Measurements from ENCODE around the gene BAZ1B. TPM values are rescaled to one million over a fixed set of nuclear protein-coding genes. Genes with fewer than 3 reads are reported as not detected.

BAZ1B gene
- total RNA-seq, 1 donor from 2014 or later: 80.7 TPM

GRCh38 chr7:73397521-73398281, 124.4 kb downstream of the BAZ1B start:
- no peak for TF ChIP-seq CTCF (IDR thresholded peaks at IDR 0.05)
- Mint-ChIP-seq H3K4me1 (ENCODE audit: unreplicated experiment) (no peaks in the 10 kb centered on the region), H3K9me3 (ENCODE audit: unreplicated experiment) (no peaks in the 10 kb centered on the region), H3K4me3 (ENCODE audit: unreplicated experiment) (no peak overlapping the region), H3K36me3 (ENCODE audit: unreplicated experiment) (no peaks in the 10 kb centered on the region), H3K27ac (ENCODE audit: unreplicated experiment) (no peak overlapping the region), H3K27me3 (ENCODE audit: unreplicated experiment) (peaks cover 10% of the 10 kb centered on the region)
- DNase-seq (ENCODE audit: extremely low spot score, unreplicated experiment): no peak

- H3K4me3 Mint-ChIP-seq (ENCODE audit: unreplicated experiment): no peak overlapping the region
- DNase-seq (ENCODE audit: extremely low spot score, unreplicated experiment): no peak
- peaks cover 15% of the 10 kb centered on the region for H3K27me3 Mint-ChIP-seq (ENCODE audit: unreplicated experiment)
- H3K36me3 Mint-ChIP-seq (ENCODE audit: unreplicated experiment): no peaks in the 10 kb centered on the region
- H3K9me3 Mint-ChIP-seq (ENCODE audit: unreplicated experiment): no peaks in the 10 kb centered on the region
- TF ChIP-seq CTCF (IDR thresholded peaks at IDR 0.05): no peak
- no peaks in the 10 kb centered on the region for H3K4me1 Mint-ChIP-seq (ENCODE audit: unreplicated experiment)
- H3K27ac Mint-ChIP-seq (ENCODE audit: unreplicated experiment): no peak overlapping the region
These were observed 126.3 kb downstream of the BAZ1B start for GRCh38 chr7:73395538-73396503.

GRCh38 chr7:73394422-73394821, 127.7 kb downstream of the BAZ1B start:
- Mint-ChIP-seq H3K4me3 (ENCODE audit: unreplicated experiment) (no peak overlapping the region), H3K36me3 (ENCODE audit: unreplicated experiment) (no peaks in the 10 kb centered on the region), H3K4me1 (ENCODE audit: unreplicated experiment) (no peaks in the 10 kb centered on the region), H3K27ac (ENCODE audit: unreplicated experiment) (no peak overlapping the region), H3K27me3 (ENCODE audit: unreplicated experiment) (peaks cover 16% of the 10 kb centered on the region), H3K9me3 (ENCODE audit: unreplicated experiment) (no peaks in the 10 kb centered on the region)
- TF ChIP-seq CTCF (IDR thresholded peaks at IDR 0.05): no peak
- DNase-seq (ENCODE audit: extremely low spot score, unreplicated experiment): no peak

- peaks cover 16% of the 10 kb centered on the region for H3K9me3 Mint-ChIP-seq (ENCODE audit: unreplicated experiment)
- peaks cover 11% of the 10 kb centered on the region for H3K36me3 Mint-ChIP-seq (ENCODE audit: unreplicated experiment)
- H3K27me3 Mint-ChIP-seq (ENCODE audit: unreplicated experiment): peaks cover 16% of the 10 kb centered on the region
- no peak for TF ChIP-seq CTCF (IDR thresholded peaks at IDR 0.05)
- no peak overlapping the region for H3K27ac Mint-ChIP-seq (ENCODE audit: unreplicated experiment)
- H3K4me1 Mint-ChIP-seq (ENCODE audit: unreplicated experiment): no peaks in the 10 kb centered on the region
- no peak overlapping the region for H3K4me3 Mint-ChIP-seq (ENCODE audit: unreplicated experiment)
- no peak for DNase-seq (ENCODE audit: extremely low spot score, unreplicated experiment)
These were observed 130.7 kb downstream of the BAZ1B start for GRCh38 chr7:73391396-73391795.

Other genes starting within 250 kb of the BAZ1B start
- gene NSUN5, start 213.5 kb downstream of the BAZ1B start, total RNA-seq: 16.8 and 22.6 TPM in 2 replicates
- gene TRIM50, start 194.2 kb downstream of the BAZ1B start, total RNA-seq: not detected in 2 replicates
- gene FKBP6, start 194.1 kb downstream of the BAZ1B start, total RNA-seq: not detected in 2 replicates
- gene FZD9, start 88.5 kb downstream of the BAZ1B start, total RNA-seq: 1.8 and 1.9 TPM in 2 replicates
- 37.4 and 41.8 TPM in 2 replicates for gene BCL7B, start 35.4 kb upstream of the BAZ1B start, total RNA-seq
- 47.7 and 48.0 TPM in 2 replicates for gene TBL2, start 56.3 kb upstream of the BAZ1B start, total RNA-seq
- 0.43 TPM in 1 of 2 replicates, not detected in the other for gene MLXIPL, start 102.2 kb upstream of the BAZ1B start, total RNA-seq
- gene VPS37D, start 145.5 kb upstream of the BAZ1B start, total RNA-seq: 5.0 and 6.2 TPM in 2 replicates
- 13.8 and 14.5 TPM in 2 replicates for gene DNAJC30, start 161.2 kb upstream of the BAZ1B start, total RNA-seq
- 47.2 and 56.7 TPM in 2 replicates for gene BUD23, start 161.3 kb upstream of the BAZ1B start, total RNA-seq
- gene STX1A, start 197.4 kb upstream of the BAZ1B start, total RNA-seq: 21.7 and 24.0 TPM in 2 replicates
- gene ABHD11, start 216.5 kb upstream of the BAZ1B start, total RNA-seq: 14.0 and 17.4 TPM in 2 replicates
- not detected in 2 replicates for gene CLDN3, start 248.0 kb upstream of the BAZ1B start, total RNA-seq

Data from osteocyte (in vitro differentiated cells).